NOMO-1 treated with dmso at 0.1 percent for 144 hours (cell line): ENCODE data around the gene FRMD3.

Experiments
- DNase-seq: peaks from one replicate; lab custom pipeline; 2025; ENCODE audit not compliant: unreplicated experiment; lab: John Stamatoyannopoulos, UW

Gene FRMD3

DNA sequence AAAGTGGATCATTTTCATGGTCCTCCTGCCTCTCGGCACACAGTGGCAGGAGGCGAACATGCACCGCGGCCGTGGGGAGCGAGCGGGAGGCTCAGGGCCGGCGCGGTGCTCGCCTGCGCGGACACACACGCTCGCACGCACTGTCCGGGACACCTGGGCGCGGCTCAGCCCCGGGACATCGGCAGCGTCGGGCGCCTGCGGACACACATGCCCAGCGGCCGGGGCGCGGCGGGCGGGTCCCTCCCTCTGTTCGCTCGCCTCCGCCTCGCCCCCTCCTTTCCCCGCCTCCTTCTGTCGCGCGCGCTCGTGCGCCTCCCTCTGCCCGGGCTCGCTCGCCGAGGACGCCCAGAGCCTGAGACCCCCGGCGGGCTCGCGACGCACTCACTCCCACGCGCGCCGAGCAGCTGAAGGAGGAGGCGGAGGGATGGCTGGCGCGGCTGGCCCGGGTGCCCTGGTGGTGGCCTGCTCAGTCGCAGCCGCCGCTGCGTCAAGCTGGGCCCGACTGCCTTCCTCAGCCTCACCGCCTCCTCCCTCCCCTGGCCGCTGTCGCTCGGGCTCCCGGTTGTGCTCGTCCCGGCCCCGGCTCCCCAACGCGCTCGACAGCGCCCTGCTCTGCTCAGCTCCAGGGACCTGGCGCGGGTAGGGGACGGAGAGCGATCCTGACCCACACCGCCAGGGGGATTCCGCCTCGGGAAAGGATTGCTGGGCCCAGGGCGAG, at the start of gene FRMD3:
TSS of gene FRMD3 (minus strand) at position 230 of the 718 bp plus-strand sequence. CDS start at position 60, 170 bp downstream.
- DNase-seq = peak; percentile 65

DNA sequence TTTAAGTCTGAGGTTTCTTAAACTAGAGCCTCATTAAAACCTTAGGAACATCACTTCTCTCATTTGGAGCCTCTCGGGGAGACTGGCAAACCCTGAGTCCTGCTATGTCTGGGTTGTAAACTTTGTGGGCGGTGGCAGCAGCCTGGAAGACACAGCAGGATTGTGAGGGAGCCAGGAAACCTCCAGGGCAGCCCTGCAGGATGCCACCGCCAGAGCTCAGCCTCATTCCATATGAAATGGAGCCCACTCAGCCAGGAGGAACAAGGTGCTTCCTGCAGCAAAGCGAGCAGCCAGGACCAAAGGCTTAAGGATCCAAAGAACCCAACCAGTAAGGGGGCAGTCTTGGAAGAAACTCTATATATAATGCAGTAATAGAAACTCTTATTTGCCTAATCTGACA, 46.8 kb upstream of the FRMD3 start:
- no peak for DNase-seq

DNA sequence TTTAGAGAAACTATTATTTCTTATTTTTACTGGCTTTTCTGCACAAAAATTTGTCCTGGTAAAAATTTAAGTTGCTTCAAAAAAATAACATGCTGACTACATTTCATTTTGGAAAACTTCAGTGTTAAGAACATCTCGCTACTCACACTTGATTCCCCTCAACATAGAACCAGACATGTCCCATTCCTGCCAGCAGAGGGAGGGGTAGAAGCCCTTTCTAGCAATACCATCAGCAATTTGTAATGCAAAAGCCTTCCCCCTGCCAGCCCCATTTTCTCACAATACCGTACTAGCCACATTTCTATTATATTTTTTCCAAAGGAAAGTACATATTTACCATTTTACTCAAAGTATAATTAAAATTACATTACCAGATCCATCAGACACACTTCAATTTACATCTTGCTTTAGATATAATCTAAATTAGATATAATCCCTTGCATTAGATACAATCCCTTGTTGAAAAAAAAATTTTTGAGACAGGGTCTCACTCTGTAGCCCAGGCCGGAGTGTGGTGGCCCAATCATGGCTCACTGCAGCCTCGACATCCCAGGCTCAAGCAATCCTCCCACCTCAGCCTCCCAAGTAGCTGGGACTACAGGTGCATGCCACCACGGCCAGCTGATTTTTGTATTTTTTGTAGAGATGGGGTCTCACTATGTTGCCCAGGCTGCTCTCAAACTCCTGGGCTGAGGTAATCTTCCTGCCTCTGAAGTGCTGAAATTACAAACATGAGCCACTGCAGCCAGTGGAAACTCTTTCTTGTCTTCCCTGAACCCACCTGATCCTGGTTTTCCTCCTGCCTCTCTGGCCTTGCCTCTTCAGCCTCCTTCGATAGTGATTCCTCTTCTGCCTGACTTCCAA, 45.2 kb upstream of the FRMD3 start:
- no peak for DNase-seq

- no peak for DNase-seq
Observed at GRCh38 chr9:83582029-83582428, 43.8 kb upstream of the FRMD3 start.

- no peak for DNase-seq
Observed at GRCh38 chr9:83574482-83574881, 36.3 kb upstream of the FRMD3 start.

GRCh38 chr9:83572524-83572923, 34.3 kb upstream of the FRMD3 start:
- no peak for DNase-seq

- no peak for DNase-seq
Observed at GRCh38 chr9:83570359-83570758, 32.2 kb upstream of the FRMD3 start.

DNA sequence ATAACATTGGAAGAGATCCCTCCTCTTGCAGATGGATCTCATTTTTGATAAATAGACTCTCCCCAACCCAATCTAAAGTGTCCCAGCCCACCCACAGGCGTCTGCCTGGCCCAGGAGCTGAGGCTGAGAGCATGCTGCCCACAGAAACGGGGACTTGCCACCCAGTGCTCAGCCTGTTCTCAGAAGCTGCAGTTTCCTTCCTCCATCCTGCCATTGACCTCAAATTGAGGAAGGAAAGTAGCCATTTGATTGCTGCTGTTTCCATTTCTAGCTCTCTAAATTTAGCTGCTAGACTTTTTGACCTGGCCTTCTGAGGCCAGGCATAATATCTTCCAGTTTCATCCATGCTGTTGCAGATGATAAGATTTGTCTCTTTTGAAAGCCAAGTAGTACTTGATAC, 31.1 kb upstream of the FRMD3 start:
- DNase-seq = peak; percentile 23

DNA sequence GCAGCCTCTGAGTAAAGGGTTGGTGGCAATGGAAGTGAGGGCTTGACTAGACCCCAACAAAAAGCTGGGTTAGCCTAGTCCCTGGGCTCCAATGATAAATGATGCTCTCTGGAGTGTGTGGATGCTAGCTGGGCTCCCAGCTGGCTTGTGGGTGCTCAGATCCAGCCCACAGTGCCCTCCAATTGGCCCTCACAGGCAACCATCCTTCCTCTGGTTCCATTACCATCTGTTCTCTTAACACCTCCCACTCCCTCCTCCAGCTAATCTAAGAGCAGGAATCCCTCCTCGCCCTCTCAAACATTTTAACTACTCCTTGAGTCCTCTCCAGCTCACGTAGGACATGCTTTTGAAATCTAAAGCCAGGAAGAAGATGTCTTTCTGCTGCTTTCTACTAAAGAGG, 25.2 kb upstream of the FRMD3 start:
- no peak for DNase-seq

DNA sequence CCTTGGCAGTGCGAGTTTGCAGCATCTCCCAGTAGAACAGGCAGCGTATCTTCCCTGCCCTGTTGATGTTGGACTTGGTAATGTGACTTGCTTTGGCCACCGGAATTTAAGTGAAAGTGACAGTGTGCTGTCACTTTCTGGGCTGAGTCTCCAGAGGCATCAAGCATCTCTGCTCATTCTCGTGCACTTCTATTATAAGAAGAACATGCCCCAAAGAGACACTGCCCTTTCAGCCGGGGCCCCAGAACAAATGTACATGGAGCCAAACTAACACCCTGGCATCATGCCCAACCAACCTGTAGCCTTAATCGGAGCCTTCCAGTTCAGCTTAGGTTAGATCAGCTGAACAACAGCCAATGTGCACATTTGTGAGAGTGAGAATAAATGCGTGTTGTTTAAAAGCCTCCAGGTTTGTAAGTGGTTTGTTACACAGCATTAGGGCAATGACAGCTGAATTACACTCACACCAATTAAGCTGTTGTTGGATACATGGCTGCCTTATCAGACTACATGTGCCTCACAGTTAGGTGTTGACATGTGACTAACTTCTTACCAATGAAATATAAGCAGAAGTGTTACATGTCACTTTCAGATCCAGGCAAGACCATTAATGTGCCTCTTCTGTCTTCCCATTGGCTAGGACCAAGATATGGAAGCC, 22.1 kb upstream of the FRMD3 start:
- DNase-seq = no peak

- DNase-seq = no peak
Observed at GRCh38 chr9:83557771-83558170, 19.6 kb upstream of the FRMD3 start.

DNA sequence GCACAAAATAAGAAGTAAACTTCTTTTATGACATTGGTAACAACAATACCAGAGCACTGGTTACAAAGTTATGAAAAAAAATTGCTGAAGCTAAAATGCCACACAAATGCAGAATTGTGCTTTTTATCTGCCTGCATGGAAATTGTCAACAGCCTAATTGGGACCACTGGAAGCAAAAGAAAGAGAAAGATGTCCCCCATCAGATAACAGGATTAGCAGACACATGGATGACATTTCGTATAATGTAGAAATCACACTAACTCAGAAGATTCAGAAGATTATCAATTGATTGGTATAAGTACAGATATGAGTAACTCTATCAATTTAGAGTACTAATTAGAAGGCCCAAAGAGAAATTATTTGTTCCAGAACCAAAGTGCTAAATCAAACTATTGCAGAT, 19.1 kb upstream of the FRMD3 start:
- no peak for DNase-seq

DNA sequence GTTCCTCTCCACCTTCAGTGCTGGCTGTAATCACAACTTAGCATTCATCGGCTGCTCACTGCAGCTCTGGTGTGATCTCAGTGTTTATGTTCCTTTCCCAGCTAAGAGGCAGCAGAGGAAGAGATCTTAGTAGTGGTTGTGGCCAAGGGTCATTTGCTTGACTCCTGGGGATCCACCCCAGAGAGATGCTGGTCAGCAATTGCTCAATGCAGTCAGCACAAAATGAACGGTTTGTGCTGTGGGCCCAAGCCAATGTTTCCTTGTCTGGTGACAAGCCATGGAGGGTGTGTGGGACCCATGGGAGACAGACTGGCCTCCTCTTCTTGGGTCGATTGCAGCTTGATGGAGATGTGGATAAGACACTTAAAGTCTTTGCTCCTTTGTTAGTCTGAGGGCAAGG, 16.1 kb upstream of the FRMD3 start:
- DNase-seq = no peak

GRCh38 chr9:83544002-83544698, 5.9 kb upstream of the FRMD3 start:
- DNase-seq = peak; percentile 6

GRCh38 chr9:83538890-83539238, 663 bp upstream of the FRMD3 start:
- DNase-seq = no peak

DNA sequence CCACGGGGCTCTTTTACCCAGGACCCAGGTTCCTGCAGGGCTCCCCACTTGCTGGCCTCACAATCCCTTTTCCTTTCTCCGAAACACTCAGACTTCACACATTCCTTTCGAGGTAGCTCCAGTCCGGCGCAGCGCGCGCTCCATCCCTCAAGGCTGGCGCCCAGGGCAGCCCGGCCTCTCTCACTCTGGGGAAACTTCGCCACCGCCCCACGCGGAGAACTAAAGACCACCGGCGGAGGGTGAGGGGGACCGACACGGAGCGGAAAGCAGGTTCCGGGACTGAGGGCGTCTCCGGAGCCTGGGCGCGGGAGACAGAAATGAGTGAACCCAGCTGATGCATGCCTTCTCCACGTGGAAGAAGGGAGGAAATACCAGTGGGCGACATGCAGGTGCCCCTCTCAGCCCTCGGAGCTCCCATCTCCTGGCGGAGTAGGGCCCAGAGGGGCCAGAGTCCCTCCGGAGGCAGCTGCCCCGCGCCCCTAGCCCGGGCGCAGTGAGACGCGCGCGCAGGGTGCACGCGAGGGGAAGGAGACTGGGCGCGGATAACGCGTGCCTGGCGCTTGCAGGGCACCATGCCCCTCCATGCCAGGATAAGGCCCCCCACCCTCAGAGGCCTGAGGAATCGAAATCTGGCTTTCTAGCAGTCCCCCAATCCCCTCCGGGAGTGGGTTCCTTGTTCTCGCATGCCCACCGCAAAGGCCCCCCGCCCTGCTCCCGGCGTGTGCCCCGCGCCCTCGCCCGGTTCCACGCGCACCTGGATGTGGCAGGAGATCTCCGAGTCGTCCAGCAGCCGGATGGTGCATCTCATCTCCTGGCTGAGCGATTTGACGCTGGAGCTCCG, 650 bp downstream of the FRMD3 start:
- DNase-seq = no peak

DNA sequence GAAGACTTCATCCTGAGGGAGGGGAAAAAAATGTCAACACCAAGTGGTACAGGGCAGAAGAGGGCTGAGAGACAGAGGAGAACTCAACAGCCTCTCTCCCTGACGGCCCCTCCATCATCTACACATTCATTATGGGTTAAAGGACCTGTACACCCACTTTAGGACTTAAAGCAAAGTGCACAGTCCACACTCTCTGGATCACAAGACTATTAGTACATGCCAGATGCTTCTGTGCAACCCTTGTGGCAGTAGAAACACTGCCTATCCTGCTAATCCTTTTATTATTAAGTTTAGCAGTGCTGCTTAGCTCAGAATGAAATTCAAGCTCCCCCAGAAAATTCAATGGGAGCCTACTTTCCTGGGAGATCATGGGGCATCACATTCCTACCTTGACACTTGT, 1.9 kb downstream of the FRMD3 start:
- DNase-seq = no peak

DNA sequence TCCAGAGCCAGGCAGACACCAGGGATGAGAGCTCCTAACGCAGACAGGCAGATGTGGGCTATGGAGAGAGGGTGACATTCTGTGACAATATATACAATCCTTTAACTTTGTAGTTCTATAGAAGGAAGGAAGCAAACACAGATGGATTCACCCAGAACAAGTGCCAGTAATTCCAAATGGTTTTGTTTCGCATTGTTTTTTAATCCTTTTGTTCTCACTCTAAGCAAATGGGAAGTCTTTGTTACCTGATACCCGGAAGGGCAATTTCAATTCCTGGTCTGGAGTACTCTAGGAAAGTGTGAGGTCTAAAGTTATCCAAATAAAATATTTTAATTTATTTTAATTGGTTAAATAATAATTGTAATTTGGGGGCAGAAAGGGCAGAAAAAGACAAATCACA, 2.5 kb downstream of the FRMD3 start:
- no peak for DNase-seq

GRCh38 chr9:83533296-83533695, 4.9 kb downstream of the FRMD3 start:
- no peak for DNase-seq

DNA sequence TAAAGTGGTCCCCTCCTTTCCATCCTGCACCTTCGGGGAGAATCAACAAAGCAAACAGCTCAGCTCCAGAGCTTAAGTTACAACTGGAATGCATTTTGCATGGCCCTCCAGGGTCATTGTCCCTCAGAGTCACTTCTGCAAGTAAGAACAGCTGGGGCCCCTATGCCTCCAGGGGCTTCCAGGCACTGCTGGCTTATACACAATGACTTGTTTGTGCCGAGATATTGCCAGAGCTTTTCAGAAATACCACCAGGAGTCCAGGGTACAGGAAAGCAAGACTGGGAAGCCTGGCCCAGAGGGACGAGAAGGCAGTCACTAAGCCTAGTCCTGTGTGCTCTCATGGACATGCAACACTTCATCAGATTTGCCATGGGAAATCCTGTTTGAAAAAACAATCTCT, 11.3 kb downstream of the FRMD3 start:
- no peak for DNase-seq

DNA sequence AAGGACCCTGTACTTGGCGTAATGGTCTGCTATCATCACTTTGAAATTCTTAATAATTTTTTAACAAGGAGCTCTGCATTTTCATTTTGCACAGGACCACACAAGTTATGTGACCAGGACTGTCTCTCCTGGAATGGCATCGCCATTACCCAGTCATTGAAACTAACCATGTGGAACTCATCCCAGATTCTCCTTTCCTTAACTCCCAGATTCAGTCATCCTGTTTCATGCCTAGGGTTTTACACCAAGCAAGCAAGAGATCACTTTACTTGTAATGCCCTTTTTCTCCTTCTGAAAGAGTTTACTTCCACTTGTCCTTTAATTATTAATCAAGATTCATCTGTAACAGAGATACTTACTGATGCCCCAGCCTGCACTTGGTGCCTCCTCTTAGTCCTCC, 12.0 kb downstream of the FRMD3 start:
- no peak for DNase-seq
